HG02588 (cell line): ENCODE measurements around the gene LINGO3.

Experiments used
- ATAC-seq: cut with Tn5 transposase; IDR thresholded peaks from one replicate; pipeline ENCODE4 v1.9.1; 2021; ENCODE audit warnings: mild to moderate bottlenecking, moderate library complexity; ENCODE audit not compliant: unreplicated experiment

Gene LINGO3

GRCh38 chr19:2266183-2266993 is 41.6 kb downstream of the LINGO3 start:
- peak; percentile 27 for ATAC-seq

GRCh38 chr19:2261438-2262172 is 46.3 kb downstream of the LINGO3 start:
- ATAC-seq: no peak

DNA sequence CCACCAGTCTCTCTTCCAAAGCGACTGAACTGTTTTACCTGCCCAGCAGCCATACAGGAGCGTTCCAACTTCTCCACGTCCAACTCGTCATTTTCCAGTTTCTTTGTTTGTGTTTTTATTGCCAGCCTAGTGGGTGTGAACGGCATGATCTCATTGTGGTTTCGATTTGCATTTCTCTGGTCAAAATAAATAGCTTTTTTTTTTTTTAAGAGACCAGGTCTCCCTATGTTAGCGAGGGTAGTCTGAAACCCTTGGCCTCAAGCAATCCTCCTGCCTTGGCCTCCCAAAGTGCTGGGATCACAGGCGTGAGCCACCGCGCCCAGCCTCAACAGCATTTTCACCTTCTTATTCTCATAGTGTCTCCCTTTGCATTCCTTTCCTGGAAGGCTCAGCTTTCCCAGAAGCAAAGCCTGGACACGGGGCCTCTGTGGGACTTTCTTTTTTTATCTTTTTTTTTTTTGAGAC is 47.6 kb downstream of the LINGO3 start:
- no peak for ATAC-seq

DNA sequence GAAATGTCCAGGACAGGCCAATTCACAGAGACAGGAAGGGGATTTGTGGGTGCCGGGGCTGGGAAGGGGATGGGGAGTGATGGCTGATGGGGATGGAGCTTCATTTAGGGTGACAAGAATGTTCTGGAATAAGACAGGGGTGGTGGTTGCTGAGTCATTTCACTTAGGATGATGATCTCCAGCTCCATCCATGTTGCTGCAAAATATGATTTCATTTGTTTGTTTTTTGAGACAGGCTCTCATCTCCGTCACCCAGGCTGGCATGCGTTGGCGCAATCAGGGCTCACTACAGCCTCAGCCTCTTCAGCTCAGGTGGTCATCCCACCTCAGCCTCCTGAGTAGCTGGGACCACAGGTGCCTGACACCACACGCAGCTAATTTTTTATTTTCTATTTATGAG is 48.6 kb downstream of the LINGO3 start:
- no peak for ATAC-seq
